Measurements from ENCODE around the gene SETDB2.

GRCh38 chr13:49524740-49525501 is 80.8 kb downstream of the SETDB2 start:
- no peak for TF ChIP-seq SMC3 (IDR thresholded peaks at IDR 0.05; ENCODE audit: low read length)
- no peak for TF ChIP-seq RFX1 (IDR thresholded peaks at IDR 0.05)
- TF ChIP-seq CTCF (CRISPR knock-in tag; IDR thresholded peaks at IDR 0.05) = no peak
- no peak for TF ChIP-seq IRF9 (CRISPR knock-in tag; IDR thresholded peaks at IDR 0.05; ENCODE audit: borderline replicate concordance)
- TF ChIP-seq ZNF609 (CRISPR knock-in tag; IDR thresholded peaks at IDR 0.05; ENCODE audit: borderline replicate concordance) = no peak
- TF ChIP-seq ZFP41 (CRISPR knock-in tag; IDR thresholded peaks at IDR 0.05; ENCODE audit: borderline replicate concordance) = no peak
- no peak for TF ChIP-seq POLR2A (IDR thresholded peaks at IDR 0.05; ENCODE audit: insufficient read depth in 1 of 2, low read depth in 2 of 2, low read length in 2 of 2)
- TF ChIP-seq ZBTB14 (CRISPR knock-in tag; IDR thresholded peaks at IDR 0.05) = no peak
- no peak for TF ChIP-seq MYC (CRISPR knock-in tag; IDR thresholded peaks at IDR 0.05; ENCODE audit: borderline replicate concordance)
- no peak for TF ChIP-seq REL (CRISPR knock-in tag; conservative IDR thresholded peaks at IDR 0.05)
